Measurements from ENCODE around the gene CCDC7.

DNA sequence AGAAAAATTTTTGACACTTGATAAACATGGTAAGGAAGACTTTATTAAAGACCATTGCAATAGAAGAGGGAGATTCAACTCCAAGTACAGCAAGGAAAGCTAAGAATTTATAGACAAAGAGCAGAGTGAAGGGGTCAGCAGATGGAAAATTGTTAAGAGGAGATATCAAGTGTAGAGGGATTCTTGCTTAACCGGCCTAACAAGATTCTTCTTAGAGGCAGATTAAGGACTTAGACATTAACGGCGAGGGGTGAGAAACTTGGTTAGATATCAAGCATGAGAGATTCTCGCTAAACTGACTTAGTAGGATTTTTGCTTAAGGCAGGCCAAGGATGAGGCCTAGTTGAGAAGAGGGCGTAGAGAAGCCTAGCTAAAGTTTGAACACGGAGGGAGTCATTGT is 436.1 kb downstream of the CCDC7 start:
- TF ChIP-seq, protein P1, sequence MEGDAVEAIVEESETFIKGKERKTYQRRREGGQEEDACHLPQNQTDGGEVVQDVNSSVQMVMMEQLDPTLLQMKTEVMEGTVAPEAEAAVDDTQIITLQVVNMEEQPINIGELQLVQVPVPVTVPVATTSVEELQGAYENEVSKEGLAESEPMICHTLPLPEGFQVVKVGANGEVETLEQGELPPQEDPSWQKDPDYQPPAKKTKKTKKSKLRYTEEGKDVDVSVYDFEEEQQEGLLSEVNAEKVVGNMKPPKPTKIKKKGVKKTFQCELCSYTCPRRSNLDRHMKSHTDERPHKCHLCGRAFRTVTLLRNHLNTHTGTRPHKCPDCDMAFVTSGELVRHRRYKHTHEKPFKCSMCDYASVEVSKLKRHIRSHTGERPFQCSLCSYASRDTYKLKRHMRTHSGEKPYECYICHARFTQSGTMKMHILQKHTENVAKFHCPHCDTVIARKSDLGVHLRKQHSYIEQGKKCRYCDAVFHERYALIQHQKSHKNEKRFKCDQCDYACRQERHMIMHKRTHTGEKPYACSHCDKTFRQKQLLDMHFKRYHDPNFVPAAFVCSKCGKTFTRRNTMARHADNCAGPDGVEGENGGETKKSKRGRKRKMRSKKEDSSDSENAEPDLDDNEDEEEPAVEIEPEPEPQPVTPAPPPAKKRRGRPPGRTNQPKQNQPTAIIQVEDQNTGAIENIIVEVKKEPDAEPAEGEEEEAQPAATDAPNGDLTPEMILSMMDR (IDR thresholded peaks at IDR 0.05 in 2 of 3, conservative IDR thresholded peaks at IDR 0.05 in 1 of 3; ENCODE audit: borderline replicate concordance in 1 of 3, insufficient read depth in 1 of 3, low read depth in 2 of 3, low read length in 2 of 3): no peak
- TF ChIP-seq POLR2A (IDR thresholded peaks at IDR 0.05; ENCODE audit: borderline replicate concordance, extremely low read depth, insufficient read depth, insufficient read length): no peak
- TF ChIP-seq FOSL1 (IDR thresholded peaks at IDR 0.05; ENCODE audit: low read depth): no peak
- TF ChIP-seq, protein P2, sequence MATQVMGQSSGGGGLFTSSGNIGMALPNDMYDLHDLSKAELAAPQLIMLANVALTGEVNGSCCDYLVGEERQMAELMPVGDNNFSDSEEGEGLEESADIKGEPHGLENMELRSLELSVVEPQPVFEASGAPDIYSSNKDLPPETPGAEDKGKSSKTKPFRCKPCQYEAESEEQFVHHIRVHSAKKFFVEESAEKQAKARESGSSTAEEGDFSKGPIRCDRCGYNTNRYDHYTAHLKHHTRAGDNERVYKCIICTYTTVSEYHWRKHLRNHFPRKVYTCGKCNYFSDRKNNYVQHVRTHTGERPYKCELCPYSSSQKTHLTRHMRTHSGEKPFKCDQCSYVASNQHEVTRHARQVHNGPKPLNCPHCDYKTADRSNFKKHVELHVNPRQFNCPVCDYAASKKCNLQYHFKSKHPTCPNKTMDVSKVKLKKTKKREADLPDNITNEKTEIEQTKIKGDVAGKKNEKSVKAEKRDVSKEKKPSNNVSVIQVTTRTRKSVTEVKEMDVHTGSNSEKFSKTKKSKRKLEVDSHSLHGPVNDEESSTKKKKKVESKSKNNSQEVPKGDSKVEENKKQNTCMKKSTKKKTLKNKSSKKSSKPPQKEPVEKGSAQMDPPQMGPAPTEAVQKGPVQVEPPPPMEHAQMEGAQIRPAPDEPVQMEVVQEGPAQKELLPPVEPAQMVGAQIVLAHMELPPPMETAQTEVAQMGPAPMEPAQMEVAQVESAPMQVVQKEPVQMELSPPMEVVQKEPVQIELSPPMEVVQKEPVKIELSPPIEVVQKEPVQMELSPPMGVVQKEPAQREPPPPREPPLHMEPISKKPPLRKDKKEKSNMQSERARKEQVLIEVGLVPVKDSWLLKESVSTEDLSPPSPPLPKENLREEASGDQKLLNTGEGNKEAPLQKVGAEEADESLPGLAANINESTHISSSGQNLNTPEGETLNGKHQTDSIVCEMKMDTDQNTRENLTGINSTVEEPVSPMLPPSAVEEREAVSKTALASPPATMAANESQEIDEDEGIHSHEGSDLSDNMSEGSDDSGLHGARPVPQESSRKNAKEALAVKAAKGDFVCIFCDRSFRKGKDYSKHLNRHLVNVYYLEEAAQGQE (IDR thresholded peaks at IDR 0.05; ENCODE audit: low read depth): no peak
- TF ChIP-seq RAD21 (IDR thresholded peaks at IDR 0.05; ENCODE audit: low read depth): no peak
- TF ChIP-seq ZNF274 (IDR thresholded peaks at IDR 0.05; ENCODE audit: low read depth, low read length): no peak
- no peak for TF ChIP-seq ELF1 (IDR thresholded peaks at IDR 0.05; ENCODE audit: borderline replicate concordance, low read depth)
- no peak for TF ChIP-seq JUND (IDR thresholded peaks at IDR 0.05)
- no peak for TF ChIP-seq POLR2AphosphoS5 (IDR thresholded peaks at IDR 0.05; ENCODE audit: low read depth, low read length)
